ENCODE data around the gene CNGA3.
"Not testable (repeated sequence)": the region's sequence is repeated elsewhere in the genome, so short reads cannot be mapped to it uniquely, and the experiment has no call there.

Gene CNGA3
- total RNA-seq: 0 reads per million in 4 donors

GRCh38 chr2:98346311-98347236, at the start of gene CNGA3:
Gene CNGA3 (plus strand): TSS chr2:98346456. CDS start chr2:98369976, 23,520 bp downstream.
- DNase-seq: peak in 1 of 5 donors; percentile 4

GRCh38 chr2:98297817-98298682, 48.2 kb upstream of the CNGA3 start:
- no peak for DNase-seq

- no peak for DNase-seq
Measured at GRCh38 chr2:98298683-98299164, 47.5 kb upstream of the CNGA3 start.

GRCh38 chr2:98299211-98299905, 46.9 kb upstream of the CNGA3 start:
- no peak for DNase-seq

GRCh38 chr2:98300141-98300874, 45.9 kb upstream of the CNGA3 start:
- DNase-seq: no peak

GRCh38 chr2:98301469-98301868, 44.8 kb upstream of the CNGA3 start:
- DNase-seq: no peak

- not testable (repeated sequence) for DNase-seq
Measured at GRCh38 chr2:98307131-98307696, 39.0 kb upstream of the CNGA3 start.

- no peak for DNase-seq
Measured at GRCh38 chr2:98308068-98308467, 38.2 kb upstream of the CNGA3 start.

GRCh38 chr2:98308532-98308931, 37.7 kb upstream of the CNGA3 start:
- no peak for DNase-seq

- DNase-seq: no peak
Measured at GRCh38 chr2:98309580-98309979, 36.7 kb upstream of the CNGA3 start.

- no peak for DNase-seq
Measured at GRCh38 chr2:98310010-98310409, 36.2 kb upstream of the CNGA3 start.

GRCh38 chr2:98311090-98311489, 35.2 kb upstream of the CNGA3 start:
- DNase-seq: no peak

GRCh38 chr2:98311771-98312545, 34.3 kb upstream of the CNGA3 start:
- DNase-seq: no peak

- DNase-seq: no peak
Measured at GRCh38 chr2:98313492-98314250, 32.6 kb upstream of the CNGA3 start.

GRCh38 chr2:98314251-98314650, 32.0 kb upstream of the CNGA3 start:
- no peak for DNase-seq

- DNase-seq: no peak
Measured at GRCh38 chr2:98315957-98316356, 30.3 kb upstream of the CNGA3 start.

- no peak for DNase-seq
Measured at GRCh38 chr2:98317214-98317613, 29.0 kb upstream of the CNGA3 start.

GRCh38 chr2:98320171-98320570, 26.1 kb upstream of the CNGA3 start:
- not testable (repeated sequence) for DNase-seq

- DNase-seq: no peak
Measured at GRCh38 chr2:98324181-98324580, 22.1 kb upstream of the CNGA3 start.

GRCh38 chr2:98327776-98328175, 18.5 kb upstream of the CNGA3 start:
- no peak for DNase-seq

Data from T-helper 1 cell (primary cell).